HG03439 (cell line): ENCODE measurements around the gene RAD51B.
A peak's percentile ranks its signal among the peaks of the same experiment; 100 is the strongest.

Source experiments
- ATAC-seq: cut with Tn5 transposase; IDR thresholded peaks from one replicate; pipeline ENCODE4 v1.9.1; 2021; ENCODE audit warnings: mild to moderate bottlenecking, moderate library complexity; ENCODE audit not compliant: unreplicated experiment

Gene RAD51B

DNA sequence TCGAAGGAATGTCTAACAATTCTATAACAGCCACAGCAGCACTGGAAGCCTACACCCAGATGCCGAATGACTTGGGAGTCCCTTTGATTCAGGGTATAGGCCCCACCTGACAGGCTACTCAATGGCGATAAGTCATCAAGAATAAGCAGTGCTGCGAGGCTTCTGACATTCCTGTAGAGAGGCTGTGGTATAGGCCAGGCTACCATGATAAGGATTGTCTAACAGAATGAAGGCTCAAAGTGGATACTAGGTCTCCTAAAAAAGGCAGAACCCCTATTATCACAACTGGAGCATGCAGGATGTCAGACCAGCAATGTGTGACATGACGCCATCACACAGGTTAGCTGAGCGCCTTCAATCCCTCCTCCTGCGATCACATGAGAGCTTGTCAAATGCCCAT is 920.1 kb downstream of the RAD51B start:
- ATAC-seq, result no peak

DNA sequence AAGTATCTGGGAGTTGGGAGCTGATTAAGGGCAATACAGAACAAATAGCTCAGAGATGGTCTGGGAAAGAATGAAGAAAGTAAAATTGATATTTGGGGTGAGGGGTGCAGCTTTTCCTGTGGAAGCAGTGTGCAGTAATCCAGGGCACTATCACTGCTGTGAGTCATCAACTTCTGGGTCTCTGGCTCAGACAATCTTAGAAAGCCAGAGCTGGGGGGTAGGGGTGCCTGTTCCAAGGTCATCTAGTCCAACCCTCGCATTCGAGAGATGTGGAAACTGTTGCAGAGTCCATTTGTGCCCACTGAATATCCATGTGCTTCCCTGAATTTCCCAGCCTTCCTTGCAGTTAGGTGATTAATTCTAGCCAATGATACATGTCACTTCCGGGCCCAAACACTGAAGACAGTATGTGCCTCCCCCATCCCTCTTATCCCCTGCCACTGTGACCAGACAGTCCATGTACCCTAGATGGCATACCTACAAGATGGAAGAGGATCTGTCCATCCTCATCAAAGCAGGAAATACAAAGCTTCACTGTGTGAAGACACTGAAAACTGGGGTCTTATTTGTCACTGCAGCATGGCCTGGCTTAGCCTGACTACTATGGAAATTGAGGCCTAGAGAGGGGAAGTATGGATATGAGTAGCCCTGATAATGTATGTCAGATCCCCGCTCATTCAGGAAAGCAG is 921.4 kb downstream of the RAD51B start:
- no peak for ATAC-seq

DNA sequence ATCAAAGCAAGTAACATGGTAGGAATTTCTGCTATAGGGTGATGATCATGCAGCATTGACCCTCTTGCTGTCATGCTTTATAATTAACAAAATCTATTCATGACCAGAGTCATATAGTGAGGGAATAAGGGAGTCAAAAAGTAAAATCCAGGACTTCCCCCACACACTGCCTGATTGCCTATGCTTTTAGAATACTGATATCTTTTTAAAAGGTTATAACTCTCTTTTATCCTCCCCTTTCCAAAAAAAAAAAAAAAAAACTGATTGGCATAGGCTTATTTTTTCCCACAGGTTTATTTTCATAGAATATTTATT is 921.9 kb downstream of the RAD51B start:
- no peak for ATAC-seq

DNA sequence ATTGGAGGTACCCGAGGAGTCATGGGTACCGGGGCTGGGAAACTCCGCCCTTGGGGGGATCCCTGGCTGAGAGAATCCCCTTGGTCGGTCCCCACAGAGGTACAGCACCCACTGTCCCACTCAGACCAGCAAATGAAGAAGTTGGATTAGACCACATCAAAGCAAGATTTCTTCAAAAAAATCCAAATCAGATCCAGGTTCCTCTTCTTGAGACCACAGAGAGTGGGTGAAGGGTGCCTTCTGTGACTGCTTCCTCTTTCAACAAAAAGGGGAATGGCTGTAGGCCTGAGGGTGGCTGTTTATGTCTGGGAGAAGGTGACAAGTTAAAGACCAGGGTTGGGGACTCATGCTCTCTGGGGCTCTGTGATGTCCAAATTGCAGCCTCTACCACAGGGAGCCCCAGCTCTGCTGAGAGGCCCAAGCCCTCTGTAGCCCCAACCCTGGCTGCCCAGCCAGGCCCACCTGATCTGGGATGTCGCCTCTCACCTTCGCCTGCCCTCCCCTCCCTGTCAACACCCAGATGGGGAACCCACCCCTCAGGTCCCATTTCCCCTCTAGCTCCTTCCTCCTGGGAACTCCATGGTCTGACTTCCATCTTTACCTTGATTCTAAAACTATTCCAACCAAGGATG is 922.4 kb downstream of the RAD51B start:
- ATAC-seq, result peak; percentile 69

DNA sequence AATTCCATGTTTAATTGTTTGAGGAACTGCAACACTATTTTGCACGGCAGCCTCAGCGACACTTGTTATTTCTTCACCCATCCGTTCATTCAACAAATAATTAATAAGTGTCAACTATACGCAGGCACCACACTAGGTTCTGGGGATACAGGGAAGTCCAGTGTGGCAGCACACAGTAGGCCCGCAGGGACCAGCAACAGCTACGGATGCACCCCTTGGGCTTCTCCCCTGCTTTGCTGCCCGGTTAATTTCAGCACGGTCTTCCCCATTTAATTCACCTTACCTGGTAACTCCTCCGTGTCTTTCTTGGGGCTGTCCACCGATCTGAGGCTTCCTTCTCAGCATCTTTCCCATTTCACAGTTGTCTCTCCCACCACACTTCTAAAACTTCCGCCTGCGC is 925.0 kb downstream of the RAD51B start:
- no peak for ATAC-seq

DNA sequence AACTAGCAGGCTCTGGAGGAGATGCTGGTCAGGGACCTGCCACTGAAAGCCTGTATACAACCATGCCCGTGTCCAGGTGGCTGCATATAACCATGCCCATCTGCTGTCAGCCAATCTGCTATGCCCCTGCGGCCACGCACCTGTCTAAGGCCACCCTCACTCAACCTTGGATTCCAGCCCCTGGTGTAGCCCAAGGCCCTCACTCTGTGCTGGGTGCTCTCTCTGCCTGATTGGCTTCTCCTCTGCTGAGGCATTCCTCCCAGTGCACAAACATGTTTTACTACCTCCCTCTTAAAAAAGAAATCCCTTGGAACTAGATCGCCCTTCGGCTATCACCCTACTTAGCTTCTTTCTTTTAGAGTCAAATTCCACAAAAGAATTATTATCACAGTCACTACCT is 927.8 kb downstream of the RAD51B start:
- no peak for ATAC-seq

DNA sequence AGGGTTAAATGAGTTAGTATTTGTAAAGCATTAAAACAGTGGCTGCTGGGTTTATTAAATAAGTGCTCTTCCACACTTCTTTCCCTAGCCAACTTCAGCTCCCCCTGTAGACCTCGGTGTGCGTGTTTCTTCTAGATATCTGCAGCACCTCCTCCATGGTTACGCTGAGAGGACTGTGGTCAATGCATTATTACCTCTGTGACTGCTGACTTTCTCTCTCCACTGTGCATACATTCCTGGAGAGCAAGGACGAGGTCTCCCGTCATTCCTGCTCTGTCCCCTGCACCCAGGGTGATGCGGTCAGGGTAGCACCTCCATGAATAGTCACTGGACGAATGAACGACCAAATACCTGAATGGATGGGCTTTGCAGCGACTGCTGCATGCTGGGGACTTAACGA is 928.7 kb downstream of the RAD51B start:
- no peak for ATAC-seq

DNA sequence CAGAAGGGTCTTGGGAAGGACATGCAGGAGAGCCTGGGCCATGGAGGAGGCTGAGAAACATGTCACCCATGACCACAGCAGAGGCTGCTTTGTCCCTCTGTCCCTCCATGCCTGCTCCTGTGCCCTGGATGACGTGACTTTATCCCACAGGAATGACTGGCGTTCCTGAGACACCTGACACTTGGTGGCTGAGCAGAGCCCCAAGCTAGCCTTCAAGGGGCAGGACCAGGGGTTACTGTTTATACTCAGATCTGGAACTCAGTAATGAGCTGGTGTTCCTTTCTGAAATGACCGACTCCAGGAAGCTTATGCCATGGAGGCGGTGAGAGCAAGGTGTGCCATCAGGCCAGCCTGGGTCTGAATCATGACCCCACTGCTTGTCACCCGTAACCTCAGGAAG is 929.1 kb downstream of the RAD51B start:
- ATAC-seq, result no peak

DNA sequence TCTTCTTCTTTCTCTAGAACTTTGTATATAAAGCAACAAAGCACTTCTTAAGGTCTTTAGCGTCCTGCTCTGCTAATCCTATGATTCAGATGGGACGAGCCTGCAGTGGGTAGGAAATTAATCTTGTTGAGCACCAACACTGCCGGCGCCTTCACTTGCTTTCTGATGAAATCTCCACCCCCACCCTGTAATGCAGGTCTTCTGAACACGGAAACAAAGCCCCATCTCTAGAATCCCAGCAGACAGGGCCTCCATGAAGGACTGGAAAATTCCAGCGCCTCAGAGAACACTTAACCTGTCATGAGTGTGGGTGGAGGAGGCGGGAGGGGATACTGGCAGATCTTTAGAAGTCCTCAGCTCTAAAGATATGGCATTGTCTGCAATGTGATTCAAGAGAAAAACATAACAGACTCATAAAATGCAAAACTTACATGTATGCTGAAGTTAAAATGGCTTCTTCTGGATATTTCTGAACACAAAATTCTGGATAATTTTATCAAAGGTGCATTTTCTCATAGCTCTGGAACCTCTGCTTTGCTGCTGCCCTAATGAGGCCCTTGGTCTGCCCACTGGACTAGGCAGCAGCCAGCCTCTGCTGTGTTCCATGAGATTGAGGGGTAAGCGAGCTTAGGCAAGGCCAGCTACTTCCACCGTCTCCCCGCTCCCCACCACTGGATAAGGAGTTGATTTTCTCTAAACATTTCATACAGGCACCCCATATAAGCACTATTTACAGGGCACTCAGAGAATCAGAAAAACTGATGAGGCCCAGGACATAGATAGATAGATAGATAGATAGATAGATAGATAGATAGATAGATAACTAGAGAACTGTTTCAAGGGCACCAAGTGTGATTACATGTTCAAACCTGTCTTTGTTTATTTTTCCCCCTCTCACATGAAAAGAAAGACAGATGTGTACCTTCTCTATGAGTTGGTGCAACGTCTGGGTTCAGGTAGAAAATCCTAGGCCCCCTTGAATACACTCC is 930.2 kb downstream of the RAD51B start:
- no peak for ATAC-seq

DNA sequence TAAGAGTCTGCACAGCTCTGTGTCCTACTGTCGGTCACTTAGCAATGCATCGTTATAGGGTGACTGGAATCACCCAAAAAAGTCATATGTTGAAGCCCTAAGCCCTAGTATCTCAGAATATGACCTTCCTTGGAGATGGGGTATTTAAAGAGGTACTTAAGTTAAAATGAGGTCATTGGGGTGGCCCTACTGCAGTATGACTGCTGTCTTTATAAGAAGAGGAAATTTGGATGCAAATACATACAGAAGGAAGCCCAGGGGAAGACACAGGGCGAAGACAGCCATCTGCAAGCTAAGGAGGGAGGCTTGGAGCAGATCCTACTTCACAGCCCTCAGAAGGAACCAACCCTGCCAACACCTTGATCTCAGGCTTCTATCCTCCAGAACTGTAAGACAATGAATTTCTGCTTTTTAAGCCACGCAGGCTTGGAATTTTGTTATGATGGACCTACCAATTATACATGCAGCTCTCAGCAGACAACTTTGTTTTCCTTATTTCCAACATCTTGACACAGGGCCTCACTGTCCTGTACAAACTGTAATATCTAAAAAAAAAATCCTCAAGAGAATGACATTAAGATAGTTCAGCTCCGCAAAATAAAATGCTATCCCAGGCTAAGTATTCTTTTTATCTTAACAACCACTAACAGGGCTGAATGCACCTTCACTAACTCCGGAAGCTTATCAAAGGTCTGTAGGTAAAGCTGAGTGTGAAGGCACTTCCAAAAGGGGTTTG is 932.9 kb downstream of the RAD51B start:
- no peak for ATAC-seq

DNA sequence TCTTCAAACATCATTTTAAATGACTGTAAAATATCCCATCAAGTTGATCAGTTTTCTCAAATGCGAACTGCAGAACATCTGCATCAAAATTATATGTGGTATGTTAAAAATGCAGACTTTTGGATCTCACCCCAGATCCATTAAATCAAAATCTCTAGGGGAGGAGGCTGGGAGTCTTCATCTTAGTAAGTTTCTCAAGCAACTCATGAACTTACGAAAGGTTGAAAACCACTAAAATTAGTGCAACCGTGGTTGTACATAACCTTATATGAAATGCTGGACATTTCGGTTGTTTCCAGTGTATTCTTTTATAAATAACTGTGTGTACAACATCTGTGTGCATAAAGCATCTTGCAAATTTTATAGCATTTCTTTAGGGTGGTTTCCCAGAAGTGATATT is 934.1 kb downstream of the RAD51B start:
- no peak for ATAC-seq

DNA sequence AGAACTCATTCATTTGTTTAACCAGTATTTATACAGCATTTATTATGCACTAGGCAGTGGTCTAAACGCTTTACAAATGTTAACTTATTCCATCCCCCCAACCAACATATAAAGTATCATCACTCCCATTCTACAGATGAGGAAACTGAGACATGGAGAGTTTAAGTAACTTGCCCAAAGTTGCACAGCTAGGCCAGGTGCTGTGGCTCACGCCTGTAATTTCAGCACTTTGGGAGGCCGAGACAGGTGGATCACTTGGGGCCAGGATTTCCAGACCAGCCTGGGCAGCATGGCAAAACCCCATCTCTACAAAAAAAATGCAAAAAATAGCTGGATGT is 935.4 kb downstream of the RAD51B start:
- ATAC-seq, result no peak

DNA sequence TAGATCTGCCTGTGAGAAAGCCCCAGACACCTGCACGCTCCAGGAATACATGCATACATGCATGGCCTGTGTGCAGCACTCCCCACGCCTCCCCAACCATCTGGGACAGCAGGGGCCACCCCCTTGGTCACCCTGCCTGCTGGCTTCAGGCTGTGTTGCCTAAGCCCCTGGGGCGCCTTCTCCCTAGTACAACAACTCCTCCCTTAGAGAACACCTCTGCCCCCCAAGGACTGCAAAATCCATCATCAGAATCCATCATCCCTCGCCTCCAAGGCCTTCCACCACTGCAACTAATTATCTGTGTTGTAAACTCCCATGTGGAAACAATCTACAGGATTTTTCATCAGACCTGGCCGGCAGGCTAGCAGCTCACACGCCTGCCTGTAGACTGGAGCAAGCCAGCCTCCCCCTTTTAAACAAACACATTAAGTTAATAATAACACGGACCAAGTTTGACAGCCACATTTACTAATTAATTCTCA is 936.5 kb downstream of the RAD51B start:
- no peak for ATAC-seq

DNA sequence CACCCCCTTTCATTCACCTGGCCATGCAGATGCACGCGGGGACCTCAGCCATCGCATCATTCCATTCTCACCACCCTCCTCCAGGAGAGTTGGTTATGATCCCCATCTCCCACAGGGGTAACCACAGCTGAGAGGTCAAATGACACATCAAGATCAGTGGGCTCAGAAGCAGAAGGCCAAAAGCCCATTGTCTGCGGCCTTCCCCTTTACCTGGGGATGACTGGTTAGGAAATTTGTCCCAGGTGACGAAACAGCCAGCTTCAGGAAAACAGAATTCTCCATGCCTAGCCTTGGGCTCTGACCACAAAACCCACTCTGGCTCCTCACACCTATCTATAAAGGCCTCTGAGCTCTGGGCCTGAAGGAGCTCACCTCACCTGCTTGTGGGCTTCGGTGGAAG is 937.2 kb downstream of the RAD51B start:
- no peak for ATAC-seq

DNA sequence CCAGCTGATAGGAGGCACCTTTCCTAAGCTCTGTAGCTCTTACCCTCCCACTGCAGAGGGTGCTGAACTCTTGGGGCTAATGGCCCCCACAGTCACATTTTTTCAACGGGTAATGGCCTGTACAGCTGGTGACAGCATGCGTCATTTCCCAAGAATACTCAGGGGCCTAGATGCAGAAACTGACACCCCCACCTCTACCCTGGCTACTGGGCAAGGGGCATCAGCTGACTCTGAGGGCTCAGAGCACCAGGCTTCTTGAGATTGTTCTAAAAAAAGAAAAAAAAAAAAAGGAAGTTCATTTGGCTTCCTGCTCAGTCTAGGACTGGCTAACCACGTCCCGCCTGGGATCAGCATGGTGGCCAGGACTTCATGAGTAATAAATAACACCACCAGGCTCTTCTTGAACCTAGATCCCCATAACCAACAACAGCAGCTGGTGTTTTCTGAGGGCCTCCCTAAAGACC is 938.1 kb downstream of the RAD51B start:
- ATAC-seq, result no peak

DNA sequence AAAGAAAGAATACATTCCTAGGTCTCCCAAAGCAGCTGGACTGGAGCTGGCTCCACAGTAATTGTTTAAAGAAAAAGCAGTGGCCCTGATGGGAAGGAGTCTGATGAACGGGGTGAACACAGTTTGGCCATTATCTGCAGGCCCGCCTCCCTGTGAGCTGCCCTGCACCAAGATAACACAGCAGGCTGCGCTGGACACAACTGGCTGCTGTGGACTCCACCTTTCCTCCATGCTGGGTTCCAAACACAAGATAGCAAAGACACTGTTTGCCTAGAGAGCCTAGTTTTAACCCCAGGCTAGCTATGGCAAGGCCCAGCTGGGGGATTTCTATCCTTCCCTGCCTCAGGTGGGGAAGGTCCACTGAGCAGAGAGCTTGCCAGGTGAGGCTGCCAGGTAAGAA is 938.7 kb downstream of the RAD51B start:
- no peak for ATAC-seq

DNA sequence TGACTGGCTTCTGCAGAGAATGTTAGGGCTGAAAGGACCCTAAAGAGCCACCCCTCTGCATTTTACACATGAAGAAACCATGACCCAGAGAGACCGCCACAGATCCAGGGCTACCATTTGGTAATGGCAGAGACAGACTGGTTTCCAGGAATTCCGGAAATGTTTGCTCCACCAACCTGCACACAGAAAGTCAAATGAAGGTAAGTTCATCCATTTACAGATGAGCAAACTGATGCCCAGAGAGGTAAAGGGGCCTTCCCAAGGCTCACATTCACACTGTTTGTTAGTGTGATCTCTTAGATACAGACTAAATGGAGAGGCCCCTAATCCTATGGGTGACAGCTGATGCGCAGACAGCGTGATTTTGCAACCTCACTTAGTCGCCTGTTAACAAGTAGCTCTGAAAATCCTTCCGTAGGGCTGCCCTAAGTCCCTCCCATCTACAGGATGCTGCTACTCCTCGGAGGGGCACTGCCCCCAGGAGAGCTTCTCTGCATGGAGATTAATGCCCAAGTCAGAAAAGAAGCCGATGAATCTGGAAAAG is 939.5 kb downstream of the RAD51B start:
- no peak for ATAC-seq

DNA sequence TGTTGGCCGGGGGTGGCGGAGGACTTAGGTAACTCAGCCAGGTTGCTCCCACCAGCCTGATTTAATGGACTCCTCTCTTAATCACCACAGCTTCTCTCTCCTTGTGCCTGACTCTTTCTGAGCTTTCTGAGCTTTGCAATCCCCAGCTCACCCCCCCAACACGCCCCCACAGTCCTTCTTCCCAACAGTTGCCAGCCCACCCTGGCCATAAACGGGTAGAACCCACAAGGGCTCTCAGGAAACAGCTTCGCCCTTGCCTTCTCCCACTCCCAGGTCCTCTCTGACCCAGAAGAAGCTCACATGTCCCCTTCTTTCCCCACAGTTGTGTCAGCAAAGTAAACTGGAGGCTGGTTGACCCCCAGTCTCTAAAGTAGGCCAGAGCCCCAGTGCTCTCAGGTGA is 940.4 kb downstream of the RAD51B start:
- no peak for ATAC-seq

DNA sequence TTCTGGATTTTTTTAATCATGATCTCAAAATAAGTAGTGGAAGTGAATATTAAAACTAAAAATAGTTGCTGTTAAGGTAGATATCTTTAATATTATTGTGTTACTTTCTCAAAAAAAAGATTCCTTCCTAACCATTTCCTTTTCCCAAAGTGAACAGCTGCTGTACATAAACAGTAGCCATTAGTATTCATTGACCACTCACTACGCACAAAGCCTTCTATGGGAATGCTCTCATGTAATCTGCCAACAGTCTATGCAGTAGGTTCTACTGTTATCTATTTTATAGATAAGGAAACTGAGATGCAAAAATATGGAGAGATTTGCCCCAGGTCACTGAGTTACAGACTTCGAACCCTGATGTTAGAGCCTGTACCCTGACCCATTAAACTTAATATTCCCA is 941.2 kb downstream of the RAD51B start:
- ATAC-seq, result no peak

DNA sequence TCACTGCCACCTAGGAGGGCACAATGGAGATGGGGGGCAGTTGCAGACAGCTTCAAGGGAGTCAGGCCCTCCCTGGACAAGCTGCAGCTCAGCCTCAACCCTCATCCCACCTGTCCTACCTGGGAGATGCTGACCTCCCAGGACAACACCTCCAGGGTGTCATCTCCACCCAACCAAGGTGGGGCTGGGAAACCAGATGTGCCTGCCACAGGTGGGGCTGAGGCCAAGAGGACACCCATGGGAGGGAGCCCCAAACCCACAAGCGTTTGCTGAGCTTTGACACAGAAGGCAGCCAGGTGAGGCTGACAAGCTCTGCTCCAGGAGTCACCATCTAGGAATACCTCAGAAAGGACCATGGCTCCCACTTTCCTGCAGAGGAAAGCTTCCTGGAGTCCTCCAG is 941.8 kb downstream of the RAD51B start:
- no peak for ATAC-seq
